IgD-negative memory B cell (primary cell): Measurements from ENCODE around the gene OLFML1. TPM values are rescaled to one million over a fixed set of nuclear protein-coding genes. Genes with fewer than 3 reads are reported as not detected.

ENCODE experiments used
- H3K27ac Mint-ChIP-seq, 3 donors: one replicate each; pipeline ENCODE4 v1.8.0; 2020 to 2022; ENCODE audit warnings: mild to moderate bottlenecking in 3 of 3, mixed read lengths in 3 of 3, moderate library complexity in 1 of 3
- H3K27me3 Mint-ChIP-seq: one replicate; pipeline ENCODE4 v1.8.0; 2021; ENCODE audit warnings: mixed read lengths
- H3K36me3 Mint-ChIP-seq: one replicate; pipeline ENCODE4 v1.8.0; 2020; ENCODE audit warnings: mild to moderate bottlenecking, mixed read lengths
- H3K4me1 Mint-ChIP-seq, 3 donors: one replicate each; pipeline ENCODE4 v1.8.0; 2020 to 2022; ENCODE audit warnings: mixed read lengths in 3 of 3, mild to moderate bottlenecking in 1 of 3
- H3K4me3 Mint-ChIP-seq, 4 donors: one replicate each; pipeline ENCODE4 v1.8.0; 2020 to 2022; ENCODE audit warnings: mild to moderate bottlenecking in 4 of 4, mixed read lengths in 4 of 4, moderate library complexity in 3 of 4
- H3K9me3 Mint-ChIP-seq, 3 donors: one replicate each; pipeline ENCODE4 v1.8.0; 2020 to 2021; ENCODE audit warnings: mixed read lengths in 3 of 3, mild to moderate bottlenecking in 1 of 3
- polyA plus RNA-seq: library from polyadenylated mRNA; unstranded; fragments of 300-500 nt; fragmentation: Illumina TruSeq; gene quantifications from one replicate; pipeline ENCODE4 v1.2.3, GENCODE V29; 2021

OLFML1 gene
- 0.08 TPM for polyA plus RNA-seq

GRCh38 chr11:7485186-7486097, at the start of gene OLFML1:
Gene OLFML1 (plus strand): TSS chr11:7485506. CDS start chr11:7485876, 370 bp downstream.
- H3K4me1 Mint-ChIP-seq = peaks cover 0 to 2% (median 0%) of the 10 kb centered on the region in 3 donors
- no peak within 1 kb of the TSS for H3K4me3 Mint-ChIP-seq
- no peaks in the 10 kb centered on the region for H3K27me3 Mint-ChIP-seq
- peaks cover 2% of the 10 kb centered on the region for H3K36me3 Mint-ChIP-seq
- no peak within 1 kb of the TSS for H3K27ac Mint-ChIP-seq
- H3K9me3 Mint-ChIP-seq = no peaks in the 10 kb centered on the region

GRCh38 chr11:7436146-7436545, 49.2 kb upstream of the OLFML1 start:
- Mint-ChIP-seq H3K27ac (peak overlapping the region; percentile 43 to 96 (median 75)), H3K27me3 (no peaks in the 10 kb centered on the region), H3K4me1 (peaks cover 9 to 18% (median 14%) of the 10 kb centered on the region in 3 donors), H3K36me3 (peaks cover 8% of the 10 kb centered on the region), H3K4me3 (peak overlapping the region in 3 of 4 donors; percentile 18 to 92 (median 75)), H3K9me3 (no peaks in the 10 kb centered on the region)

GRCh38 chr11:7436657-7437056, 48.6 kb upstream of the OLFML1 start:
- Mint-ChIP-seq H3K27ac (peak overlapping the region; percentile 43 to 96 (median 75)), H3K9me3 (no peaks in the 10 kb centered on the region), H3K4me1 (peaks cover 9 to 18% (median 14%) of the 10 kb centered on the region in 3 donors), H3K36me3 (peaks cover 8% of the 10 kb centered on the region), H3K4me3 (peak overlapping the region in 2 of 4 donors; percentile 75 to 92), H3K27me3 (no peaks in the 10 kb centered on the region)

- H3K27me3 Mint-ChIP-seq = no peaks in the 10 kb centered on the region
- peaks cover 8% of the 10 kb centered on the region for H3K36me3 Mint-ChIP-seq
- no peak overlapping the region for H3K27ac Mint-ChIP-seq
- H3K4me1 Mint-ChIP-seq = peaks cover 9 to 18% (median 14%) of the 10 kb centered on the region in 3 donors
- H3K4me3 Mint-ChIP-seq = no peak overlapping the region
- H3K9me3 Mint-ChIP-seq = no peaks in the 10 kb centered on the region
These were observed 47.6 kb upstream of the OLFML1 start for GRCh38 chr11:7437696-7438095.

- Mint-ChIP-seq H3K4me3 (no peak overlapping the region), H3K27me3 (no peaks in the 10 kb centered on the region), H3K9me3 (no peaks in the 10 kb centered on the region), H3K4me1 (peaks cover 9 to 18% (median 14%) of the 10 kb centered on the region in 3 donors), H3K36me3 (peaks cover 6% of the 10 kb centered on the region), H3K27ac (no peak overlapping the region)
These were observed 45.5 kb upstream of the OLFML1 start for GRCh38 chr11:7439746-7440320.

GRCh38 chr11:7442588-7443215, 42.6 kb upstream of the OLFML1 start:
- no peaks in the 10 kb centered on the region for H3K27me3 Mint-ChIP-seq
- no peaks in the 10 kb centered on the region for H3K4me1 Mint-ChIP-seq
- H3K36me3 Mint-ChIP-seq = peaks cover 3% of the 10 kb centered on the region
- no peak overlapping the region for H3K4me3 Mint-ChIP-seq
- no peak overlapping the region for H3K27ac Mint-ChIP-seq
- H3K9me3 Mint-ChIP-seq = no peaks in the 10 kb centered on the region

GRCh38 chr11:7444091-7444981, 41.0 kb upstream of the OLFML1 start:
- Mint-ChIP-seq H3K4me3 (no peak overlapping the region), H3K9me3 (no peaks in the 10 kb centered on the region), H3K36me3 (peaks cover 3% of the 10 kb centered on the region), H3K27me3 (no peaks in the 10 kb centered on the region), H3K4me1 (no peaks in the 10 kb centered on the region), H3K27ac (no peak overlapping the region)

- no peaks in the 10 kb centered on the region for H3K27me3 Mint-ChIP-seq
- H3K4me1 Mint-ChIP-seq = no peaks in the 10 kb centered on the region
- H3K4me3 Mint-ChIP-seq = no peak overlapping the region
- H3K36me3 Mint-ChIP-seq = no peaks in the 10 kb centered on the region
- H3K27ac Mint-ChIP-seq = no peak overlapping the region
- no peaks in the 10 kb centered on the region for H3K9me3 Mint-ChIP-seq
These were observed 39.7 kb upstream of the OLFML1 start for GRCh38 chr11:7445564-7445963.

- Mint-ChIP-seq H3K27me3 (no peaks in the 10 kb centered on the region), H3K27ac (no peak overlapping the region), H3K9me3 (no peaks in the 10 kb centered on the region), H3K4me1 (no peaks in the 10 kb centered on the region), H3K36me3 (peaks cover 1% of the 10 kb centered on the region), H3K4me3 (no peak overlapping the region)
These were observed 37.1 kb upstream of the OLFML1 start for GRCh38 chr11:7448201-7448600.

GRCh38 chr11:7449211-7449840, 36.0 kb upstream of the OLFML1 start:
- H3K27me3 Mint-ChIP-seq = no peaks in the 10 kb centered on the region
- H3K27ac Mint-ChIP-seq = no peak overlapping the region
- no peaks in the 10 kb centered on the region for H3K9me3 Mint-ChIP-seq
- H3K4me3 Mint-ChIP-seq = no peak overlapping the region
- peaks cover 3% of the 10 kb centered on the region for H3K36me3 Mint-ChIP-seq
- no peaks in the 10 kb centered on the region for H3K4me1 Mint-ChIP-seq

GRCh38 chr11:7449841-7450214, 35.5 kb upstream of the OLFML1 start:
- no peak overlapping the region for H3K27ac Mint-ChIP-seq
- H3K27me3 Mint-ChIP-seq = no peaks in the 10 kb centered on the region
- H3K4me3 Mint-ChIP-seq = no peak overlapping the region
- H3K36me3 Mint-ChIP-seq = peaks cover 3% of the 10 kb centered on the region
- no peaks in the 10 kb centered on the region for H3K4me1 Mint-ChIP-seq
- no peaks in the 10 kb centered on the region for H3K9me3 Mint-ChIP-seq

- Mint-ChIP-seq H3K27ac (peak overlapping the region in 2 of 3 donors; percentile 27 to 73), H3K27me3 (no peaks in the 10 kb centered on the region), H3K9me3 (no peaks in the 10 kb centered on the region), H3K36me3 (peaks cover 3% of the 10 kb centered on the region), H3K4me1 (no peaks in the 10 kb centered on the region), H3K4me3 (no peak overlapping the region)
These were observed 34.5 kb upstream of the OLFML1 start for GRCh38 chr11:7450836-7451235.

- Mint-ChIP-seq H3K4me3 (no peak overlapping the region), H3K9me3 (no peaks in the 10 kb centered on the region), H3K27me3 (no peaks in the 10 kb centered on the region), H3K4me1 (no peaks in the 10 kb centered on the region), H3K36me3 (peaks cover 5% of the 10 kb centered on the region), H3K27ac (no peak overlapping the region)
These were observed 33.8 kb upstream of the OLFML1 start for GRCh38 chr11:7451520-7451919.

- Mint-ChIP-seq H3K36me3 (peaks cover 10% of the 10 kb centered on the region), H3K4me3 (no peak overlapping the region), H3K27me3 (no peaks in the 10 kb centered on the region), H3K9me3 (no peaks in the 10 kb centered on the region), H3K27ac (no peak overlapping the region), H3K4me1 (peaks cover 0 to 1% (median 0%) of the 10 kb centered on the region in 3 donors)
These were observed 33.3 kb upstream of the OLFML1 start for GRCh38 chr11:7451952-7452494.
